Fibroblast of peridontal ligament (primary cell): Measurements from ENCODE around the gene KCNK5.

Experiments
- DNase-seq: peaks from one replicate; pipeline ENCODE4 v3.0.0-alpha.2; 2010; ENCODE audit errors: extremely low read depth

KCNK5 gene

GRCh38 chr6:39197922-39198500 lies 31.3 kb downstream of the KCNK5 start:
- no peak for DNase-seq

- no peak for DNase-seq
Measured at GRCh38 chr6:39197521-39197920, 31.8 kb downstream of the KCNK5 start.

GRCh38 chr6:39196673-39197091 lies 32.6 kb downstream of the KCNK5 start:
- DNase-seq: no peak

GRCh38 chr6:39195792-39196385 lies 33.4 kb downstream of the KCNK5 start:
- DNase-seq: no peak

- DNase-seq: no peak
Measured at GRCh38 chr6:39194466-39194865, 34.8 kb downstream of the KCNK5 start.

- no peak for DNase-seq
Measured at GRCh38 chr6:39193201-39193791, 36.0 kb downstream of the KCNK5 start.

GRCh38 chr6:39192736-39193135 lies 36.5 kb downstream of the KCNK5 start:
- DNase-seq: no peak

GRCh38 chr6:39191236-39191930 lies 37.9 kb downstream of the KCNK5 start:
- no peak for DNase-seq

GRCh38 chr6:39190545-39191235 lies 38.6 kb downstream of the KCNK5 start:
- DNase-seq: no peak

- no peak for DNase-seq
Measured at GRCh38 chr6:39189915-39190544, 39.2 kb downstream of the KCNK5 start.

GRCh38 chr6:39189131-39189530 lies 40.1 kb downstream of the KCNK5 start:
- DNase-seq: no peak

- no peak for DNase-seq
Measured at GRCh38 chr6:39188571-39188970, 40.7 kb downstream of the KCNK5 start.

GRCh38 chr6:39188098-39188450 lies 41.2 kb downstream of the KCNK5 start:
- DNase-seq: no peak

- DNase-seq: no peak
Measured at GRCh38 chr6:39184906-39185580, 44.2 kb downstream of the KCNK5 start.

- DNase-seq: no peak
Measured at GRCh38 chr6:39182604-39183003, 46.7 kb downstream of the KCNK5 start.

- DNase-seq: no peak
Measured at GRCh38 chr6:39181826-39182225, 47.4 kb downstream of the KCNK5 start.

GRCh38 chr6:39181333-39181732 lies 47.9 kb downstream of the KCNK5 start:
- DNase-seq: no peak

GRCh38 chr6:39178804-39179203 lies 50.5 kb downstream of the KCNK5 start:
- no peak for DNase-seq

GRCh38 chr6:39178235-39178634 lies 51.0 kb downstream of the KCNK5 start:
- no peak for DNase-seq

- no peak for DNase-seq
Measured at GRCh38 chr6:39177130-39177529, 52.1 kb downstream of the KCNK5 start.

GRCh38 chr6:39173270-39173669 lies 56.0 kb downstream of the KCNK5 start:
- DNase-seq: no peak
